AG10803 (cell line): ENCODE data around the gene KIF18A.
A peak's percentile ranks its signal among the peaks of the same experiment; 100 is the strongest.
"Not testable (repeated sequence)": the region's sequence is repeated elsewhere in the genome, so short reads cannot be mapped to it uniquely, and the experiment has no call there.

Experiments used
- DNase-seq: peaks from one replicate; pipeline ENCODE4 v3.0.0; 2010; ENCODE audit warnings: low read depth
- H3K4me3 ChIP-seq: 2 replicates; pipeline ENCODE4 v1.5.1; 2011; ENCODE audit warnings: mild to moderate bottlenecking, low read length, control low read depth
- TF ChIP-seq, protein P1 (sequence below): conservative IDR thresholded peaks from 2 replicates; pipeline ENCODE4 v1.5.1; 2011; ENCODE audit warnings: mild to moderate bottlenecking, low read length, control low read depth, inconsistent platforms

The KIF18A gene

DNA sequence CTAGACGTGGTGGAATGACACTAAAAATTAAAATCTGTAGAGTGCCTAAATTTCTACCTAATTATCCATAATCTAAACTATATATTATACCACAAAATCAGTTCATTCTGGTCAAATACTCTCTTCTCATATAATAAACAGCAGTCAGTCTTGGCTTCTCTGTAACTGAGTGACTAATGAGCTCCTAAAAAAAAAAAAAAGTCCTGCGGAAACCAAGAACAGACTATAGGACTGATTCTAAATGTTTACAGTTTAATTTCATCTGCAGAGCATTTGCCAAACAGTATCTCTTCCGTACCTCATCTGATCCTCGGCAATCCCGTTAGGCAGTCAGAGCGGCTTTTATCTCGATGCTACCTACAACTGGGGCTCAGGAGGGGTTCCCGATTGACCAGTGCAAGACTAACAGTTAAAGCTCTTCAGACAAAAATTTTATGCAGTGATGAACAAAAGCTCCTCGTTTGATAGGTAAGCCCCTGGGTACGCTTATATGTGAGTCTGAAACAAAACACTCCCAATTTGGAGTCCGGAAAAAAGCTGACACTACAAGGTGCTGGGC lies 686 bp downstream of the KIF18A start:
- DNase-seq = peak; percentile 19
- TF ChIP-seq, protein P1, sequence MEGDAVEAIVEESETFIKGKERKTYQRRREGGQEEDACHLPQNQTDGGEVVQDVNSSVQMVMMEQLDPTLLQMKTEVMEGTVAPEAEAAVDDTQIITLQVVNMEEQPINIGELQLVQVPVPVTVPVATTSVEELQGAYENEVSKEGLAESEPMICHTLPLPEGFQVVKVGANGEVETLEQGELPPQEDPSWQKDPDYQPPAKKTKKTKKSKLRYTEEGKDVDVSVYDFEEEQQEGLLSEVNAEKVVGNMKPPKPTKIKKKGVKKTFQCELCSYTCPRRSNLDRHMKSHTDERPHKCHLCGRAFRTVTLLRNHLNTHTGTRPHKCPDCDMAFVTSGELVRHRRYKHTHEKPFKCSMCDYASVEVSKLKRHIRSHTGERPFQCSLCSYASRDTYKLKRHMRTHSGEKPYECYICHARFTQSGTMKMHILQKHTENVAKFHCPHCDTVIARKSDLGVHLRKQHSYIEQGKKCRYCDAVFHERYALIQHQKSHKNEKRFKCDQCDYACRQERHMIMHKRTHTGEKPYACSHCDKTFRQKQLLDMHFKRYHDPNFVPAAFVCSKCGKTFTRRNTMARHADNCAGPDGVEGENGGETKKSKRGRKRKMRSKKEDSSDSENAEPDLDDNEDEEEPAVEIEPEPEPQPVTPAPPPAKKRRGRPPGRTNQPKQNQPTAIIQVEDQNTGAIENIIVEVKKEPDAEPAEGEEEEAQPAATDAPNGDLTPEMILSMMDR = no peak

DNA sequence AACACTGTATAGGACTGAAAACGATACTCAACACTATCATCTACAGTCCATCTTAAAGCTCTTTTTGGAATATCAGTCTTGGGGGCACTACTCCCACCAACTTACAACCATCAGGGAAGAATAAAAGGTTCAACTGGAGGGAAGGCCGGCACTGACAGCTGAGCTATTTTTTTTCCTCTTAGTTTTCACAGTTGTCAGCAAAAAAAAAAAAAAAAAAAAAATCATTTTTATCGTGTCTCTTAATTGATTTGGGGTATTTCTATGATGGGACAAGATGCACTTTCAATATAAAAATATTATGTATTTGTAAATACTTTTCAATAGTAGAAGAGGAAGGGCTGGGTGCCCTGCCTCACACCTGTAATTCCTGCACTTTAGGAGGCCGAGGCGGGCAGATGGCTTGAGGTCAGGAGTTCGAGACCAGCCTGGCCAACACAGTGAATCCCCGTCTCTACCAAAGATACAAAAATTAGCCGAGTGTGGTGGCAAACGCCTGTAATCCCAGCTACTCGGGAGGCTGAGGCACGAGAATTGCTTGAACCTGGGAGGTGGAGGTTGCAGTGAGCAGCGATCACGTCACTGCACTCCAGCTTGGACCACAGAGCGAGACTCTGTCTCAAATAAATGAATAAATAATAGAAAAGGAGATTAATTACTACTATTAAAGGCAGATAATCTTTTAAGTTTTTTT lies 1.5 kb downstream of the KIF18A start:
- peak overlapping the region; percentile 86 for H3K4me3 ChIP-seq
- no peak for DNase-seq
- TF ChIP-seq, protein P1 = no peak

More for the DNA sequence above, 686 bp downstream of the KIF18A start:
- H3K4me3 ChIP-seq = peak overlapping the region; percentile 86

DNA sequence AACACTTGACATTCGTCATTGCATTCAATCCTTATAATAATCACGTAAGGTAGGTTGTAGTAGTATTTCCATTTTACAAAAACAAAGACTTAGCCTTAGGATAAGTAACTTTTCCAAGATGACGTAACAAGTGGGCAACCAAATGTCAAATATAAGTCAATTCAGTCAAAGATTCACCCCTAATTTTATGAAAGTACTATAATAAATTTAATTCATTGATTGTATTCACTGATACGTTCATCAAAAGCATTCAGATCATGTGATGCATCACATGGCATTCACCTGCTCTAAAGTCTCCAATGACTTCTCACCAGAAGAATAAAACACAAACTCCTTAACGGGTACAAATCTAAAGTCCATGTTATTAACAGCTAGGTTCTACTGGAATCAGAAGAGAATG lies 2.1 kb downstream of the KIF18A start:
- DNase-seq = no peak
- no peak overlapping the region for H3K4me3 ChIP-seq
- TF ChIP-seq, protein P1 = no peak

DNA sequence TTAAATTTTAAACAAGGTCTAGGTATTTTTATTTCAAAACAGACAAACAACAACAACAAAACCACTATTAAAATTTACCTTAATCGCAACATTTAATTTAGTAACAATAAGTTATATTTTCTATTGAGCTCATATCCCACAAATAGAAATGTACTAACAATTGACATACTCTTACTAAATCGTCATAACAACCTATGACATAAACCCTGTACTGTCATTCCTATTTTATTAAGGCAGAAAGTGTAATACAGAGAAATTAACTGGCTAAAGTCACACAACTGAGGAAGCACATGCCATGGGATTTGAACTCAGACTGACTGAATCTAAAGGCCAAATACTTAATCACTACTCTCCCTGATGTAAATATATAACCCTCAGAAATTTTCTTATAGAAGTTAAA lies 3.0 kb downstream of the KIF18A start:
- DNase-seq = peak; percentile 16
- TF ChIP-seq, protein P1 = no peak
- no peak overlapping the region for H3K4me3 ChIP-seq

DNA sequence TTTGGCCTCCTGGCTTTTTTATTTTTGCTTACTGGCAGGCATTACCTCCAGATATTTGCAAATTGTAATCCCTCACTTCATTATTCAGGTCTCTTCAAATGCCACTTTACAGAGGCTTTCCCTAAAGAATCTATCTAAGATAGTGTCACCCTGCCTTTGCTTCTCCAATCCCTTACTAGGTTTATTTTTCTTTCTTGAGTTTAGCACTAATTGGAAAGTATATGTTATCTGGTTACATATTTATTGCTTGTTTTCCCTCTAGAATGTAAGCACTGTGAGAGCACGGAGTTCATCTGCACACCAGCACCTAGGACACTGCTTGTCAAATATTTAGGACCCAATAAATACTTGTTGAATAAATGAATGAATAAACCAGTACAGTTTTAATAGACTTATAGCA lies 3.5 kb downstream of the KIF18A start:
- TF ChIP-seq, protein P1 = no peak
- DNase-seq = no peak
- no peak overlapping the region for H3K4me3 ChIP-seq

DNA sequence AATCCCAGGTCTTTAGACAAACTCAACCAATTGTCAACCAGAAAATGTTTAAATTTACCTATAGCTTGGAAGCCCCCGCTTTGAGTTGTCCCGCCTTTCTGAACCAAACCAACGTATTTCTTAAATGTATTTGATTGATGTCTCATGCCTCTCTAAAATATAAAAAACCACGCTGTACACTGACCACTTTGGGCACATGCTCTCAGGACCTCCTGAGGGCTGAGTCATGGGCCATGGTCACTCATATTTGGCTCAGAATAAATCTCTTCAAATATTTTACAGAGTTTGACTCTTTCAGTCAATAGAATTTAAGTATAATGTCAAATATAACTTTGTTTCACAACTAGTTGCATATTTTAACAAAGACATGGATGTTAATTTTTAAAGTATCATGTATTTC lies 5.7 kb downstream of the KIF18A start:
- not testable (repeated sequence) for DNase-seq, H3K4me3 ChIP-seq

DNA sequence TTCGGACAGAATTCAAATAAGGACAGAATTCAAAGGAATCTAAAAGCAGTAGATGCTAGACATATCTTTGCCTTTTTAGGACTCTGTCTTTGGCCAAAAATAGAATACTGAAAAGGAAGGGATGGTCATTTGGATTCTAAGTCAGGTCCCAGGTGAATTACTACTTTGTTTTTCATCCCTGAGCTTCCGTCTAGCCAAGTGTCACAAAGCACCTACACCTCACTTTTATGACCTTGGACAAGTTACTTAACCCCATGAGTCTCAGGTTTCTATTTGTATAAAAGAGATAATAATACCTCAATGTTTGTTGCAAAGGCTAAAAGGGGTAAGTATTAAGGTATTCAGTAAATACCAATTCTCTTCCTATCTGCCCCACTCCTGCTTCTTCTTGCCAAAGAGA lies 7.3 kb downstream of the KIF18A start:
- TF ChIP-seq, protein P1 = no peak
- no peak for DNase-seq
- no peak overlapping the region for H3K4me3 ChIP-seq
